GM23338 (cell line): ENCODE measurements around the gene OOSP2.

Source experiments
- CREB1 ChIP-seq: fragments of 250-450 bp; sonication (Bioruptor Pico); IDR thresholded peaks from 2 replicates; pipeline ENCODE4 v1.5.0; 2020; ENCODE audit warnings: low read depth, mild to moderate bottlenecking, moderate library complexity
- EZH2 ChIP-seq: fragments of 200-600 bp; sonication (generic); IDR thresholded peaks from one replicate; pipeline ENCODE4 v1.8.0; 2017; ENCODE audit warnings: antibody characterized with exemption, mild to moderate bottlenecking, low read depth; ENCODE audit not compliant: unreplicated experiment
- EZH2phosphoT487 ChIP-seq: fragments of 200-600 bp; sonication (generic); IDR thresholded peaks from one replicate; pipeline ENCODE4 v1.8.1; 2018; ENCODE audit warnings: antibody characterized with exemption; ENCODE audit not compliant: unreplicated experiment
- JUNB ChIP-seq: IDR thresholded peaks from one replicate; pipeline ENCODE4 v1.6.1; 2016; ENCODE audit warnings: antibody characterized with exemption; ENCODE audit not compliant: unreplicated experiment
- NANOG ChIP-seq: IDR thresholded peaks from 2 replicates; pipeline ENCODE4 v1.6.1; 2016; ENCODE audit warnings: antibody characterized with exemption, borderline replicate concordance
- POLR2AphosphoS5 ChIP-seq: IDR thresholded peaks from 2 replicates; pipeline ENCODE4 v1.6.1; 2016; ENCODE audit warnings: antibody characterized with exemption, low read depth
- REST ChIP-seq: IDR thresholded peaks from one replicate; pipeline ENCODE4 v1.6.1; 2018; ENCODE audit warnings: antibody characterized with exemption; ENCODE audit not compliant: unreplicated experiment
- STAT1 ChIP-seq: IDR thresholded peaks from one replicate; pipeline ENCODE4 v1.6.1; 2016; ENCODE audit warnings: antibody characterized with exemption; ENCODE audit not compliant: unreplicated experiment
- TF ChIP-seq, protein P1 (sequence below), 2 experiments: fragments of 200-600 bp in 1 of 2; sonication (generic) in 1 of 2; conservative IDR thresholded peaks; 2 replicates each; pipeline versions ENCODE4 v1.5.1 to v1.6.1; 2016 to 2017; ENCODE audit warnings: antibody characterized with exemption in 2 of 2, low read depth in 2 of 2, mild to moderate bottlenecking in 2 of 2, moderate library complexity in 1 of 2

DNA sequence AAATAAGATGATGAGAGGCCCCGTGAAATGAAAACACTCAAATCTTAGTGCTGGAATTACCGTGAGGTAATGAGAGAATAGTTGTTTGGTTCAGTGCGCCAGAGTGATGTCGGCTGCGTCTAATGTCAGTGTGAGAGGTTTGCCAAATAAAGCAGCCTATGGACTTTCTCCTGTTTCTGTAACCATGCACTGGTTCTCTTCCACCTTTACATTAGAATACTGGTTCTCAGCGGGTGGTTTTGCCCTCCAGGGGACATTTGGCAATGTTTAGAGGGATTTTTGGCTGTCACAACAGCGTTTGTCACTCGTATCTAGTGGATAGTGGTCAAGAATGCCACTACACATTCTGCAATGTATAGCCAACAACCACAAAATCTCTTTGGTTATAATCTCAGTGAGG lies 22.2 kb upstream of the OOSP2 start:
- TF ChIP-seq, protein P1, sequence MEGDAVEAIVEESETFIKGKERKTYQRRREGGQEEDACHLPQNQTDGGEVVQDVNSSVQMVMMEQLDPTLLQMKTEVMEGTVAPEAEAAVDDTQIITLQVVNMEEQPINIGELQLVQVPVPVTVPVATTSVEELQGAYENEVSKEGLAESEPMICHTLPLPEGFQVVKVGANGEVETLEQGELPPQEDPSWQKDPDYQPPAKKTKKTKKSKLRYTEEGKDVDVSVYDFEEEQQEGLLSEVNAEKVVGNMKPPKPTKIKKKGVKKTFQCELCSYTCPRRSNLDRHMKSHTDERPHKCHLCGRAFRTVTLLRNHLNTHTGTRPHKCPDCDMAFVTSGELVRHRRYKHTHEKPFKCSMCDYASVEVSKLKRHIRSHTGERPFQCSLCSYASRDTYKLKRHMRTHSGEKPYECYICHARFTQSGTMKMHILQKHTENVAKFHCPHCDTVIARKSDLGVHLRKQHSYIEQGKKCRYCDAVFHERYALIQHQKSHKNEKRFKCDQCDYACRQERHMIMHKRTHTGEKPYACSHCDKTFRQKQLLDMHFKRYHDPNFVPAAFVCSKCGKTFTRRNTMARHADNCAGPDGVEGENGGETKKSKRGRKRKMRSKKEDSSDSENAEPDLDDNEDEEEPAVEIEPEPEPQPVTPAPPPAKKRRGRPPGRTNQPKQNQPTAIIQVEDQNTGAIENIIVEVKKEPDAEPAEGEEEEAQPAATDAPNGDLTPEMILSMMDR (conservative IDR thresholded peaks at IDR 0.05; ENCODE audit: low read depth in 2 of 2): no peak
- TF ChIP-seq EZH2 (no peak), CREB1 (CRISPR knock-in tag) (no peak), POLR2AphosphoS5 (no peak), NANOG (no peak), REST (no peak), JUNB (no peak), EZH2phosphoT487 (no peak), STAT1 (no peak)
